GM18520 (cell line): ENCODE measurements around the gene RNASE11.
"Not testable (repeated sequence)": the region's sequence is repeated elsewhere in the genome, so short reads cannot be mapped to it uniquely, and the experiment has no call there.

Experiments used
- ATAC-seq: cut with Tn5 transposase; IDR thresholded peaks from one replicate; pipeline ENCODE4 v1.9.1; 2021; ENCODE audit not compliant: unreplicated experiment

The RNASE11 gene

GRCh38 chr14:20583142-20583541, 4.7 kb downstream of the RNASE11 start:
- ATAC-seq = no peak

- no peak for ATAC-seq
Observed at GRCh38 chr14:20580242-20580641, 7.6 kb downstream of the RNASE11 start.

- no peak for ATAC-seq
Observed at GRCh38 chr14:20578784-20579502, 8.9 kb downstream of the RNASE11 start.

GRCh38 chr14:20578325-20578724, 9.5 kb downstream of the RNASE11 start:
- no peak for ATAC-seq

GRCh38 chr14:20572382-20572990, 15.3 kb downstream of the RNASE11 start:
- not testable (repeated sequence) for ATAC-seq

- ATAC-seq = not testable (repeated sequence)
Observed at GRCh38 chr14:20570720-20571119, 17.1 kb downstream of the RNASE11 start.

- ATAC-seq = not testable (repeated sequence)
Observed at GRCh38 chr14:20569865-20570264, 17.9 kb downstream of the RNASE11 start.

- no peak for ATAC-seq
Observed at GRCh38 chr14:20569066-20569465, 18.7 kb downstream of the RNASE11 start.

- no peak for ATAC-seq
Observed at GRCh38 chr14:20568393-20568792, 19.4 kb downstream of the RNASE11 start.

GRCh38 chr14:20567199-20567598, 20.6 kb downstream of the RNASE11 start:
- not testable (repeated sequence) for ATAC-seq

- ATAC-seq = no peak
Observed at GRCh38 chr14:20564501-20564997, 23.3 kb downstream of the RNASE11 start.

- no peak for ATAC-seq
Observed at GRCh38 chr14:20563971-20564370, 23.8 kb downstream of the RNASE11 start.

- no peak for ATAC-seq
Observed at GRCh38 chr14:20560961-20561360, 26.8 kb downstream of the RNASE11 start, which contains the start of gene RNASE9. Gene RNASE9 (minus strand): TSS chr14:20561047.

- no peak for ATAC-seq
Observed at GRCh38 chr14:20559461-20559904, 28.3 kb downstream of the RNASE11 start.

GRCh38 chr14:20557212-20557542, 30.6 kb downstream of the RNASE11 start:
- no peak for ATAC-seq

GRCh38 chr14:20556500-20557211, 31.1 kb downstream of the RNASE11 start:
- ATAC-seq = no peak

- ATAC-seq = no peak
Observed at GRCh38 chr14:20555845-20556244, 32.0 kb downstream of the RNASE11 start.

- ATAC-seq = no peak
Observed at GRCh38 chr14:20553024-20553423, 34.8 kb downstream of the RNASE11 start.

- ATAC-seq = no peak
Observed at GRCh38 chr14:20551606-20552005, 36.2 kb downstream of the RNASE11 start.

GRCh38 chr14:20550926-20551325, 36.9 kb downstream of the RNASE11 start:
- no peak for ATAC-seq

- no peak for ATAC-seq
Observed at GRCh38 chr14:20548414-20549158, 39.2 kb downstream of the RNASE11 start.
